Testis (tissue), 3 donors: ENCODE results near the gene CD300LG. TPM values are rescaled to one million over a fixed set of nuclear protein-coding genes. Genes with fewer than 3 reads are reported as not detected.

Experiments used
- DNase-seq: peaks from one replicate; pipeline ENCODE4 v3.0.0-alpha.2; 2019
- H3K27ac ChIP-seq, 2 donors: fragments of 200-600 bp; sonication (generic); one replicate each; pipeline ENCODE4 v1.5.1; 2019
- H3K27me3 ChIP-seq: fragments of 200-600 bp; sonication (generic); one replicate; pipeline ENCODE4 v1.5.1; 2019
- H3K36me3 ChIP-seq: fragments of 200-600 bp; sonication (generic); one replicate; pipeline ENCODE4 v1.5.1; 2017; ENCODE audit warnings: low read depth; ENCODE audit errors: missing control alignments
- H3K4me1 ChIP-seq: fragments of 200-600 bp; sonication (generic); one replicate; pipeline ENCODE4 v1.5.1; 2019
- H3K4me3 ChIP-seq, 2 donors: fragments of 200-600 bp; sonication (generic); one replicate each; pipeline ENCODE4 v1.5.1; 2017 to 2019
- H3K9me3 ChIP-seq: fragments of 200-600 bp; sonication (generic); one replicate; pipeline ENCODE4 v1.5.1; 2017
- POLR2A ChIP-seq: fragments of 450-650 bp; IDR thresholded peaks from one replicate; pipeline ENCODE4 v1.6.1; 2017; ENCODE audit warnings: antibody characterized with exemption, mild to moderate bottlenecking, moderate library complexity
- WGBS, 2 donors: methylation state at CpG; one replicate each; pipeline ENCODE4 v1.1.5; 2018; 5-methylcytosine and 5-hydroxymethylcytosine counted together
- intact Hi-C: fragments of 100-400 bp; cut with DNase I; formaldehyde crosslinking; loops from one replicate; pipeline ENCODE4 v1.15.1; 2023; ENCODE audit warnings: low total_unique reads
- polyA plus RNA-seq: library from polyadenylated mRNA; stranded (reverse); fragments of 350-450 nt; fragmentation: Illumina TruSeq; extraction: RNeasy Lipid Tissue Mini Kit (QIAGEN cat#74804); gene quantifications from one replicate; pipeline ENCODE4 v1.2.3, GENCODE V29; 2014; ENCODE audit warnings: low read depth, low replicate concordance; ENCODE audit not compliant: insufficient read depth
- total RNA-seq, 2 donors: library from RNA; depleted of rRNA; stranded (reverse); fragments of >200 nt; gene quantifications; one replicate each; pipeline ENCODE4 v1.2.3, GENCODE V29; 2016
- TF ChIP-seq, protein P1 (sequence below), 3 experiments: fragments of 450-650 bp in 2 of 3; fragments of 200-600 bp in 1 of 3; sonication (generic) in 1 of 3; IDR thresholded peaks; one replicate each; pipeline ENCODE4 v1.5.1; 2016 to 2019; ENCODE audit warnings: antibody characterized with exemption in 3 of 3, mild to moderate bottlenecking in 2 of 3, moderate library complexity in 1 of 3

Gene CD300LG
- total and polyA plus RNA-seq, 3 donors from 2014 or later: 48.4 to 53.9 (median 49.2) TPM

DNA sequence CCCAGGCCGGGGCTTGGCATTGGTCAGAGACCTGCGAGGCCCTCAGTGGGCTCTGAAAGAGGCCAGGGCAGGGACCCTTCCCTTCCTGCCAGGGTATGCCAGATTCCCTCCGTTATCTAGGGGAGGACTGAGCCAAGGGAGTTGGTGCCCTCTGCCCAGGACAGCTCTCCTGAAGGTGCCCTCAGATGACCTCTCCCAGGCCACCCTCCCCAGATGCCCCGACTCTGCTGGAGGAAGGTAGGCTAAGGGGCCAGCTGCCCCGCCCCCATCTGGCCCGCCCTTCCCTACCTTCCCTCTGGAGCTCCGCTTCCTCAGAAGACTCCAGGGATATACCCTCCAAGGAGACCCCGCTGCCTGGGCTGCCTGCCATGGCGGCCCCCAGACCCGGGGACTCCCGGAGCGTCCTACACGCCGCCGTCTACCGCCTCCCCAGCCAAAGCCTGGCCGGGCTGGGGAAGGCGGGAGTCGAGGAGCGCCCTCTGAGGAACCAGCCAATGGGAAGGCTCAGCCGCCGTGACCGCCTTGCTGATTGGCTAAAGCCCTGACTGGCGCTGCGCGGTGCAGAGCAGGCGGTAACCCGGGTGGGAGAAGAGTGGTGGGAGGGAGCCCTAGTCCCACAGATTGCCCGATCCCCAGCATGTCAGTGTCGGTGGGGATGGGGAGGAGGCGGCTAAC, 53.3 kb downstream of the CD300LG start:
- DNase-seq: peak; percentile 91
- Histone ChIP-seq H3K27ac (no peak overlapping the region), H3K9me3 (no peaks in the 10 kb centered on the region), H3K27me3 (no peaks in the 10 kb centered on the region), H3K4me3 (peak overlapping the region; percentile 36 to 61), H3K36me3 (no peaks in the 10 kb centered on the region), H3K4me1 (peaks cover 16% of the 10 kb centered on the region)
- 2 to 4% methylated on average over 7 to 31 of the region's 31 CpGs for WGBS, 2 donors
- no peak for TF ChIP-seq POLR2A
- TF ChIP-seq, protein P1, sequence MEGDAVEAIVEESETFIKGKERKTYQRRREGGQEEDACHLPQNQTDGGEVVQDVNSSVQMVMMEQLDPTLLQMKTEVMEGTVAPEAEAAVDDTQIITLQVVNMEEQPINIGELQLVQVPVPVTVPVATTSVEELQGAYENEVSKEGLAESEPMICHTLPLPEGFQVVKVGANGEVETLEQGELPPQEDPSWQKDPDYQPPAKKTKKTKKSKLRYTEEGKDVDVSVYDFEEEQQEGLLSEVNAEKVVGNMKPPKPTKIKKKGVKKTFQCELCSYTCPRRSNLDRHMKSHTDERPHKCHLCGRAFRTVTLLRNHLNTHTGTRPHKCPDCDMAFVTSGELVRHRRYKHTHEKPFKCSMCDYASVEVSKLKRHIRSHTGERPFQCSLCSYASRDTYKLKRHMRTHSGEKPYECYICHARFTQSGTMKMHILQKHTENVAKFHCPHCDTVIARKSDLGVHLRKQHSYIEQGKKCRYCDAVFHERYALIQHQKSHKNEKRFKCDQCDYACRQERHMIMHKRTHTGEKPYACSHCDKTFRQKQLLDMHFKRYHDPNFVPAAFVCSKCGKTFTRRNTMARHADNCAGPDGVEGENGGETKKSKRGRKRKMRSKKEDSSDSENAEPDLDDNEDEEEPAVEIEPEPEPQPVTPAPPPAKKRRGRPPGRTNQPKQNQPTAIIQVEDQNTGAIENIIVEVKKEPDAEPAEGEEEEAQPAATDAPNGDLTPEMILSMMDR (IDR thresholded peaks at IDR 0.05): no peak
- intact Hi-C loops: no loop called here

DNA sequence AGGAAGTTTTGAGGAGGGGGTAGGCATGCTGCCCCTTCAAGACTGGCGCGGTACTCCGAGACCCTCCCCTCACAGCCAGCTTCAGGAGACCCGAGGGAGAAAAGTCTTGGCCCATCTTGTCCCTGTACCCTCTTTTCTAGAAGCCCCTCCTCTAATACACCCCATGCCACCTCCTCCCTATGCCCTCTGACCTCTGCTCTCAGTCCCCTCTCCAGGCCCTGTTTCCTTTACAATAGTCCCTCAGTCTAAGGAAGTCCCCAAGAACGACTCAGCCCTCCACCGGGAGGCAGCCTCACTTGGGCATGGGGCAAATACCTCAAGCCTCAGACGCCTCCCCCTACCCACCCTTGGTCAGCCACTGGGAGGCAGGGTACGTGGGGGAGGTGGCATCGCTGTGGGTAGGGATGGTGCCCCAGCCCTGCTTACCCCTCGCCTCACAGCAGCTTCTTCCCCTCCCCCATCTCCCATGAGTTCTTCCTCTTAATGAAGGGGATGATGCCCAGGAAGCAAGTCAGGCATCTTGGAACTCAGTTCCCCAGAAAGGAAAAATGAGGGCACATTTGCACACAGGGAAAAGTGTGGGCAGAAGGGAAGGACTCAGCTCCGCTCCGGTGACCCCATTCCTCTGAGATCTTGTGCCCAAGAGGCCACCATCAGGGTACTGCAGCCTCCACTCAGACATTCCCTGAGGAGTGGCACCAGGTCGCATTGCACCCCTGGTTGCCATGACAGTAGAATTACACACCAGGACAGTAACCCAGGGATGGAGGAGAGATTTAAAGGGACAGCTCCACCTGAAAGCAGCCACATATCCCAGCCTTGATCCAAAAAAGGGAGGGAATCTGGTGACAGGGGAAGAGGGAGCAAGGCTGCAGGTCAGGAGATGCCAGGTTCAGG, 54.1 kb downstream of the CD300LG start:
- 30 to 31% methylated on average over 13 of the region's 13 CpGs for WGBS, 2 donors
- intact Hi-C loops: no loop called here
- TF ChIP-seq, protein P1 (IDR thresholded peaks at IDR 0.05): no peak
- no peak for TF ChIP-seq POLR2A

DNA sequence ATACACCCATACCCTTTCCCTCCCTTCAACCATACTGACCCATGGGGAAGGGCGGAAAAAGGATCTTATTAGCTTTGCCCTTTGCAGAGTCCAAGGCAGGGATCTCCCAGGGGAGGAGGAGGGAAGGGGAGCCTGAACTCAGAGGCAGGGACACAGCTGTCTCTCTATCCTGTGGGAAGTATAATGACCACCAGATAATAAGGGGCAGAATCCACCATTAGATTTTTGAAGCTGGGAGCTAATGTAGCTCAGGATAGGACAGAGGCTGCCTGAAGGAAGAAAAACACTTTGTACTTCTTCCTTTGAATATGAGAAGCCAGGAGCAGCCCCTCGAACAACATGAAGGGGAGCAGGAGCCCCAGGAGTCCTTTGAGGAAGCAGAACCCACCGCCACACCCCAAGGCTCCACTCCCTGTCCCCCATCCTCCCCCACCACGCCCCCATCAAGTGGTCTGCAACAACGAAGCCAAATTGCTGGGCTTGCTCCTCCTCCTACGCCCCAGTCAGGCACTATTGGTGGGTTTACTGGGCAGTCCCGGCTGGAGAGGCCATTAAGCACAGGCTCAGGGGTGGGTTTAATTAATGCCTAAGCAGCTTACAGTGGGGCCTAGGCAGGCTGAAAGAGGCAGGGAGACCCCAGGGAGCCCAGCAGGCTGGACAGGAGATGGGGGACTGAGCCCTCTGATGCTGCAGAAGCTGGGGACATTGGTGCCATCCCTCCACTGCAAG, 55.0 kb downstream of the CD300LG start:
- Histone ChIP-seq H3K36me3 (no peaks in the 10 kb centered on the region), H3K27ac (no peak overlapping the region), H3K4me1 (peaks cover 29% of the 10 kb centered on the region), H3K4me3 (no peak overlapping the region), H3K9me3 (no peaks in the 10 kb centered on the region), H3K27me3 (no peaks in the 10 kb centered on the region)
- TF ChIP-seq, protein P1 (IDR thresholded peaks at IDR 0.05): no peak
- TF ChIP-seq POLR2A: no peak
- WGBS, 2 donors: 73 to 79% methylated on average over 7 of the region's 7 CpGs
- no peak for DNase-seq
- intact Hi-C loops: no loop called here

More for the DNA sequence above, 54.1 kb downstream of the CD300LG start:
- H3K36me3 ChIP-seq: no peaks in the 10 kb centered on the region
- H3K27ac ChIP-seq: no peak overlapping the region
- peak overlapping the region; percentile 36 to 61 for H3K4me3 ChIP-seq
- DNase-seq: no peak
- H3K27me3 ChIP-seq: no peaks in the 10 kb centered on the region
- peaks cover 22% of the 10 kb centered on the region for H3K4me1 ChIP-seq
- H3K9me3 ChIP-seq: no peaks in the 10 kb centered on the region

DNA sequence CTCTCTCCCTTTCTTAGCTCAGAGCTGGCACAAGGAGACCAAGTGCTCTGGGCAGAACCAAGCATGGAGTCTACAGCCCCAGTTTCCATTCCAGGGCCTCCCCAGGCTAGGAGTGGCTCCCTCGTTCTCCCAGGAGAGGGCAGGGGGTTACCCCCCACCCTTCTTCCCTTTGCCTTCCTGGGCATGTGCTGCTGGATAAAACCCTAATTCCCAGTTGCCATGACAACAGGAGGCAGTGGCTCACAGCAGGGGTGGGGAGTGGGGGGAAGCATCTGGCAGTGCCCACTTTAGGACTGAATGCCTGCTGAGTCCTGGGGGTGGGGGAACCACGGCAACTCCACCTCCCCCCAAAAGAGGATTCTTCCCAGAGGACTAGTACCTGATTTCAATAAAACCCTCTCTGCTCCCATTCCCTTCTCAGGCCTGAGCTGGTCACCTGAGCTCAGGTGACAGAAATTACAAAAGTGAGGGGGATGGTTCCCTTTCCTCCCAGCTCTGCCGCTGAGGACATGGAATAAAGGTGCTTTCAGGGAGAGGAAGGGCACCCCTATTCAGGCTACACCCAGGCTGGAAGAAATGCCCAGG, 58.5 kb downstream of the CD300LG start:
- no peaks in the 10 kb centered on the region for H3K36me3 ChIP-seq
- H3K9me3 ChIP-seq: no peaks in the 10 kb centered on the region
- H3K27ac ChIP-seq: no peak overlapping the region
- peaks cover 19% of the 10 kb centered on the region for H3K4me1 ChIP-seq
- intact Hi-C loops: no loop called here
- DNase-seq: no peak
- peak overlapping the region in 1 of 2 donors; percentile 87 for H3K4me3 ChIP-seq
- 32 to 52% methylated on average over 3 of the region's 3 CpGs for WGBS, 2 donors
- TF ChIP-seq, protein P1 (IDR thresholded peaks at IDR 0.05): no peak
- no peak for TF ChIP-seq POLR2A
- H3K27me3 ChIP-seq: no peaks in the 10 kb centered on the region
